GM12801 (cell line): ENCODE data around the gene ADGRD2.

Experiments
- TF ChIP-seq, protein P1 (sequence below): IDR thresholded peaks from one replicate; pipeline ENCODE4 v1.5.1; 2011; ENCODE audit warnings: control low read depth; ENCODE audit not compliant: insufficient read length; ENCODE audit errors: extremely low read depth

The ADGRD2 gene

DNA sequence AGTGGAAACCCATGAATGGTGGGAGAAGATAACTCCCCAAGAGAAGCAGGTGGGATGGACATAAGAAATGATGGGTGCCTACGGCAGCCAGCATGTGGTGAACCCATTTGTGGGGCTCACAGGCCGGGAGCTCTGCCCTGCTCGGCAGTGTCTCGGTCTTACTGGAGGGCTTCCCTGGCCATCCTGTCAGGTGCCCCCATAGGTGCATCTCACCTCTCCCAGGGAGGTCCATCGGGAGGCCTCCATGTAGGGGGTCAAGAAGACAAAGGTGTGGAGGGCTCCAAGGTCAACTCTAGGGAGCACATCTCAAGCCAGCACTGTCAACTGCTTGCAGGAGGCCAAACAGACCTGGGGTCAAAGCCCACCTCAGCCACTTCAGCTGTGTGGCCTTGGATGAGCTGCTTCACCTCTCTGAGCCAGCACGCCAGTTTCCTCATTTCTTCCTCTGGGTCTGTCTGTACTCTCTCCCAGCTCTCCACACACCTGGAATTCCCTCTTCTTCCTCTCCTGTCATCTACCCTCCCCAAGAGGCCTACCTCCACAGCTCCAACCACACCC lies 10.5 kb upstream of the ADGRD2 start:
- TF ChIP-seq, protein P1, sequence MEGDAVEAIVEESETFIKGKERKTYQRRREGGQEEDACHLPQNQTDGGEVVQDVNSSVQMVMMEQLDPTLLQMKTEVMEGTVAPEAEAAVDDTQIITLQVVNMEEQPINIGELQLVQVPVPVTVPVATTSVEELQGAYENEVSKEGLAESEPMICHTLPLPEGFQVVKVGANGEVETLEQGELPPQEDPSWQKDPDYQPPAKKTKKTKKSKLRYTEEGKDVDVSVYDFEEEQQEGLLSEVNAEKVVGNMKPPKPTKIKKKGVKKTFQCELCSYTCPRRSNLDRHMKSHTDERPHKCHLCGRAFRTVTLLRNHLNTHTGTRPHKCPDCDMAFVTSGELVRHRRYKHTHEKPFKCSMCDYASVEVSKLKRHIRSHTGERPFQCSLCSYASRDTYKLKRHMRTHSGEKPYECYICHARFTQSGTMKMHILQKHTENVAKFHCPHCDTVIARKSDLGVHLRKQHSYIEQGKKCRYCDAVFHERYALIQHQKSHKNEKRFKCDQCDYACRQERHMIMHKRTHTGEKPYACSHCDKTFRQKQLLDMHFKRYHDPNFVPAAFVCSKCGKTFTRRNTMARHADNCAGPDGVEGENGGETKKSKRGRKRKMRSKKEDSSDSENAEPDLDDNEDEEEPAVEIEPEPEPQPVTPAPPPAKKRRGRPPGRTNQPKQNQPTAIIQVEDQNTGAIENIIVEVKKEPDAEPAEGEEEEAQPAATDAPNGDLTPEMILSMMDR: no peak

- TF ChIP-seq, protein P1: no peak
Observed at GRCh38 chr9:124440786-124441185, 9.5 kb upstream of the ADGRD2 start.

GRCh38 chr9:124441291-124441690 lies 9.0 kb upstream of the ADGRD2 start:
- TF ChIP-seq, protein P1: no peak

GRCh38 chr9:124442379-124442778 lies 7.9 kb upstream of the ADGRD2 start:
- TF ChIP-seq, protein P1: no peak

- TF ChIP-seq, protein P1: no peak
Observed at GRCh38 chr9:124442826-124443225, 7.4 kb upstream of the ADGRD2 start.

DNA sequence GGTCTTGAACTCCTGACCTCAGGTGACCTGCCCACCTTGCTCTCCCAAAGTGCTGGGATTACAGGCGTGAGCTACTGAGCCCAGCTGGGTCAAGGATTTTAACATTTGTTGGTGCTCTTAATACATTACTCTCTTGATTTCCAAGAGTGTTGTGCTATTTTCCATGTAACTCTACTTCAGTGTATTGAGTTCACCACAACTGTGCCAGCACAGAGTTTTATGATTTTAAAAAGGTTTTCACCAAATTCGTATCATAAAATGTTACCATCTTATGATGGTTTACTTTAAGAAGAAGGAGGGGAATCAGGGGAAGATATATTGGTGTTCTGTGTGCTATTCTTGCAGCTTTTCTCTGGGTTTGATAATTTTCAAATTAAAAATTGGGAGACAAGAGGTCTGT lies 6.6 kb upstream of the ADGRD2 start:
- TF ChIP-seq, protein P1: no peak

DNA sequence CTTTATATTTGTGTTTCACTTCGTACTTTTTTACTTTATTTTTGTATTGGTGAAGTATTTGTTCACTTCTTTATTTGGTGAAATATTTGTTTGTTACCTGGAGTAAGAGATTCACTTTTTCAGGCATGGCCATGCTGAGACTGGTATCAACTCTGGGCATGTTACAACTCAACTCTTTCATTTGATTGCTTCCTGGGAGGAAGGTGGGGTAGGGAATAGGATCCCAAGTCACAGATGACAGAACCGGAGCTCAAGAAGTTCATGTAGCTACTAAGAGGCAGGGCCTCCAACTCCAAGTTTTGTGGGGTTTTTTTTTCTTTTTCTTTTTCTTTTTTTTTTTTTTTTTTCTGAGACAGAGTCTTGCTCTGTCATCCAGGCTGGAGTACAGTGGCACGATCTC lies 6.1 kb upstream of the ADGRD2 start:
- TF ChIP-seq, protein P1: no peak
